Kidney (tissue), 14 donors: Measurements from ENCODE around the gene TERT. TPM values are rescaled to one million over a fixed set of nuclear protein-coding genes. Genes with fewer than 3 reads are reported as not detected.

Experiments used
- DNase-seq, 5 donors: peaks; one replicate each; pipeline ENCODE4 v3.0.0-alpha.2; 2013 to 2020
- FAIRE-seq: peaks from 2 replicates; lab custom pipeline; 2012; peaks lifted over from hg19 to GRCh38; lab: Jason Lieb, UNC
- H3K27ac ChIP-seq, 2 donors: one replicate each; pipeline ENCODE4 v1.7.0; 2013; ENCODE audit warnings: low read depth in 2 of 2, low read length in 2 of 2, inconsistent platforms in 1 of 2
- H3K27me3 ChIP-seq: one replicate; pipeline ENCODE4 v1.7.1; 2013; ENCODE audit warnings: low read length, inconsistent platforms; ENCODE audit not compliant: control insufficient read depth, insufficient read depth
- H3K36me3 ChIP-seq, 3 donors: one replicate each; pipeline versions ENCODE4 v1.7.0 to v1.7.1; 2013; ENCODE audit warnings: low read length in 3 of 3, control low read depth in 1 of 3, inconsistent platforms in 1 of 3; ENCODE audit not compliant: insufficient read depth in 3 of 3, control insufficient read depth in 2 of 3
- H3K4me1 ChIP-seq, 3 donors: one replicate each; pipeline versions ENCODE4 v1.7.0 to v1.7.1; 2013; ENCODE audit warnings: low read length in 3 of 3, inconsistent platforms in 1 of 3, low read depth in 1 of 3; ENCODE audit not compliant: control insufficient read depth in 2 of 3, insufficient read depth in 2 of 3
- H3K4me3 ChIP-seq, 3 donors: one replicate each; pipeline versions ENCODE4 v1.7.0 to v1.8.1; 2013; ENCODE audit warnings: low read length in 3 of 3, control low read depth in 1 of 3, inconsistent platforms in 1 of 3
- H3K9ac ChIP-seq, 3 donors: one replicate each; pipeline versions ENCODE4 v1.7.0 to v1.7.1; 2013; ENCODE audit warnings: low read length in 3 of 3, control low read depth in 1 of 3, inconsistent platforms in 1 of 3
- H3K9me3 ChIP-seq, 3 donors: one replicate each; pipeline versions ENCODE4 v1.7.0 to v1.7.1; 2013; ENCODE audit warnings: low read length in 3 of 3, control low read depth in 1 of 3, inconsistent platforms in 1 of 3; ENCODE audit not compliant: control insufficient read depth in 2 of 3, insufficient read depth in 1 of 3
- CTCF ChIP-seq: IDR thresholded peaks from 3 replicates; pipeline ENCODE4 v1.5.1; 2012; ENCODE audit warnings: mild to moderate bottlenecking, moderate library complexity, borderline replicate concordance; ENCODE audit not compliant: insufficient read depth; ENCODE audit errors: extremely low read depth
- intact Hi-C: fragments of 100-400 bp; cut with DNase I; formaldehyde crosslinking; loops from one replicate; pipeline ENCODE4 v1.11.1; 2022
- polyA plus RNA-seq: library from polyadenylated mRNA; stranded (reverse); fragments of 350-450 nt; fragmentation: Illumina TruSeq; extraction: RNeasy Lipid Tissue Mini Kit (QIAGEN cat#74804); gene quantifications from one replicate; pipeline ENCODE4 v1.2.3, GENCODE V29; 2014; ENCODE audit warnings: low read depth, low replicate concordance; ENCODE audit not compliant: insufficient read depth
- total RNA-seq: library from RNA; stranded (reverse); fragmentation: NEBNext Ultra II Directional; extraction: Animal tissue kit (Norgen Biotek cat#: 25700); gene quantifications from one replicate; pipeline ENCODE4 v1.2.1, GENCODE V29; 2021
- donor health status: control.
- donor health status: control.
- donor health status: control.
- donor health status: control.
- donor health status: control.
- donor health status: DM: yes; HTN: yes; CAD: no.
- donor health status: Normal renal cell carcinoma (clear cell type).

Gene TERT
- total and polyA plus RNA-seq, 2 donors from 2014 or later = 0.91 TPM; not detected in 1

GRCh38 chr5:1316588-1317340 is 21.9 kb upstream of the TERT start:
- FAIRE-seq (no peak), DNase-seq (no peak)
- H3K27me3 ChIP-seq = no peaks in the 10 kb centered on the region
- peaks cover 0 to 5% (median 0%) of the 10 kb centered on the region in 3 donors for H3K4me1 ChIP-seq
- no peak overlapping the region for H3K9ac ChIP-seq
- H3K9me3 ChIP-seq = no peaks in the 10 kb centered on the region
- no peak for TF ChIP-seq CTCF
- peaks cover 0 to 34% (median 20%) of the 10 kb centered on the region in 3 donors for H3K36me3 ChIP-seq
- H3K27ac ChIP-seq = no peak overlapping the region
- intact Hi-C loops = no loop called here
- no peak overlapping the region for H3K4me3 ChIP-seq

DNA sequence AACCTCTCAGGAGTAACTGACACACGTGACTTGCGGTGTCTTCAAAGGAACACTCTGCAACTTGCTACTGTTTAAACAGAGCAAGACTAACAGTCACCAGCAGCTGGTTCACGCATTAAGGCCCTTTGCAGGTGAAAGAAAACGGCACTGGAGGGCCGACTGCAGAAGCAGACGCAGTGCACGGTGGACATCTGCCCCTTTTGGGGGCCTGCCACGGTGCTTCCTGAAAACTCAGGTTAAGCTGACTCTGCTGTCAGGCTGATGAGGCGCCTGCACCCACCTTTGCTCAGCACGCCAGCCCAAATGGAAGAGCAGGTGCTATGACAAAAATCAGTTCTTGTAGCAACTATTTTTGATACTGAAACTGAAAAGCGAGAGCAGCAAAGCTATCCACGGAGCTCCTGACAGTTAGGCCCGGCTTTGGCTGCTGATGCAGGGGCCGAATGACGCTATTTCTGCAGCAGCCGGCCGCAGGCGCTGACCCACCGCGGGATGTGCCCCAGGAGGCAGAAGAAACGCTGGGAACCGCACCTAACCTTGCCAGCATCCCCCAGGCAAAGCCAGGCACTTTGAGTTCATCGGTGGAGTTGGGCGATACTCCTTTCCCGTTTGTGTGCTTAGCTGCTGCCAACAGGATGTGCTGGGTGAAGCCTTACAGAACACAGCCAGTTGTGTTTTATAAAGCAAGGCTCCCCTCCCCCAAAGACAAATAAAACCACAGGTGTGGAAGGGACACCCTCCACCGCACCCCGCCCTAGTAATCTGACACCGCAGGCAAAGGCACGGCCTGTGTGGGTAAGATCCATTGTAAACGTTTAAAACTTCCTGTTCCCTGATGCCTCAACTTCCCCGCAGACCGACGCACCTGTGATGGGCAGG is 21.1 kb upstream of the TERT start:
- no peaks in the 10 kb centered on the region for H3K9me3 ChIP-seq
- H3K4me3 ChIP-seq = no peak overlapping the region
- peaks cover 0 to 27% (median 16%) of the 10 kb centered on the region in 3 donors for H3K36me3 ChIP-seq
- peak; percentile 73 to 85 (median 81) for DNase-seq
- H3K4me1 ChIP-seq = peaks cover 0 to 5% (median 0%) of the 10 kb centered on the region in 3 donors
- no peak overlapping the region for H3K9ac ChIP-seq
- TF ChIP-seq CTCF = no peak
- no peak overlapping the region for H3K27ac ChIP-seq
- intact Hi-C loops = no loop called here
- FAIRE-seq = no peak
- no peaks in the 10 kb centered on the region for H3K27me3 ChIP-seq

DNA sequence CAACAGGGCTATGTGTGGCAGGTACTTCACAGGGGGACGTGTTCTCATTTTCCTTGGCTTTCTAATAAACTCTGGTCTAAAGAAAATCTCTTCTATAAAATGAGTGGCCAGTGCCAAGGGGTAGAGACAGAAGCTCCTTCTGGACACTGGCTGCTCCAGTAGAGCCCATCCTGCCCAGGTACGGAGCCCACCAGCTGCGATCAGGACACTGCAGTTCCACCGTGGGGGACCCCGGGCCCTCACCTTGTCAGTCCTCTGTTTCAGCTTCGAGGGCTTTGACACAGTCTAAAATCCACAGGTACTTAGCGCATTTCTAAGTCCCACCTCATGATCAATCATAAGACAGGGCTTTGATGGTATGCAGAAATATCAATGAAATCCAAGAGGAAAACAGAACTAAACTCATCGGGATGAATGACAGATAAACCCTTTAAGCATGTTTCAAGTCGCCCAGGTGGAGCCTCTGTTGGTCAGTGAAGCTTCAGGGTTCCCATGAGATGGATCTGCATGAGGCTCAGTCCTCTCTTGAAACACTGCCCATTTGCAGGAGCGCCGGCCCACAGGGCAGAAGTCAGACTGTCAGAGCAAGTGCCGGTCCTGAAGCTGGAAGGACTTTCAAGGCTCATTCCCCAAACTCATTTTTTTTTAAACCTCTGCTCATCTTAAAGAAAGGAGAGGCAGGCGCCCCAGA is 20.3 kb upstream of the TERT start:
- H3K4me3 ChIP-seq = no peak overlapping the region
- H3K9me3 ChIP-seq = no peaks in the 10 kb centered on the region
- FAIRE-seq = no peak
- H3K27me3 ChIP-seq = no peaks in the 10 kb centered on the region
- H3K36me3 ChIP-seq = peaks cover 0 to 19% (median 9%) of the 10 kb centered on the region in 3 donors
- no peak overlapping the region for H3K27ac ChIP-seq
- no peak for TF ChIP-seq CTCF
- peaks cover 0 to 5% (median 0%) of the 10 kb centered on the region in 3 donors for H3K4me1 ChIP-seq
- intact Hi-C loops = no loop called here
- H3K9ac ChIP-seq = no peak overlapping the region
- DNase-seq = peak in 1 of 5 donors; percentile 24
